ENCODE data around the gene SRGN. TPM values are rescaled to one million over a fixed set of nuclear protein-coding genes. Genes with fewer than 3 reads are reported as not detected.
A peak's percentile ranks its signal among the peaks of the same experiment; 100 is the strongest.
"Not testable (repeated sequence)": the region's sequence is repeated elsewhere in the genome, so short reads cannot be mapped to it uniquely, and the experiment has no call there.

SRGN gene
- total and polyA plus RNA-seq, 11 donors, result 28.8 to 214 (median 54.7) TPM

GRCh38 chr10:69125554-69125953 is 37.7 kb downstream of the SRGN start:
- Histone ChIP-seq H3K9me3 (no peaks in the 10 kb centered on the region), H3K4me3 (peak overlapping the region in 8 of 12 donors; percentile 71 to 99 (median 98)), H3K36me3 (no peaks in the 10 kb centered on the region), H3K27me3 (no peaks in the 10 kb centered on the region), H3K4me1 (peaks cover 0 to 53% (median 22%) of the 10 kb centered on the region in 12 donors), H3K27ac (peak overlapping the region in 3 of 12 donors; percentile 97)
- no peak for DNase-seq
- TF ChIP-seq POLR2A (IDR thresholded peaks at IDR 0.05), result no peak
- no peak for TF ChIP-seq CTCF (IDR thresholded peaks at IDR 0.05)
- no peak for ATAC-seq
- WGBS, 4 donors, result 69 to 82% (median 77%) methylated on average over 1 of the region's 1 CpG
- intact Hi-C loops (cut with DNase I), result loop anchor here in 1 of 10 donors (2.0 kb wide), 1 partner anchor 55 kb away; the partner anchor contains the start of gene SUPV3L1

GRCh38 chr10:69130251-69130650 is 42.3 kb downstream of the SRGN start:
- no peak for DNase-seq
- H3K27me3 ChIP-seq, result no peaks in the 10 kb centered on the region
- peaks cover 0 to 29% (median 22%) of the 10 kb centered on the region in 9 donors for H3K36me3 ChIP-seq
- ATAC-seq, result no peak
- H3K4me1 ChIP-seq, result peaks cover 0 to 50% (median 13%) of the 10 kb centered on the region in 12 donors
- no peaks in the 10 kb centered on the region for H3K9me3 ChIP-seq
- WGBS, 4 donors, result 36 to 47% (median 37%) methylated on average over 2 of the region's 2 CpGs
- no peak for TF ChIP-seq CTCF (IDR thresholded peaks at IDR 0.05)
- TF ChIP-seq POLR2A (IDR thresholded peaks at IDR 0.05), result no peak
- H3K27ac ChIP-seq, result no peak overlapping the region
- no peak overlapping the region for H3K4me3 ChIP-seq
- intact Hi-C loops (cut with DNase I), result no loop called here

GRCh38 chr10:69139961-69140360 is 52.1 kb downstream of the SRGN start:
- Histone ChIP-seq H3K27ac (no peak overlapping the region), H3K36me3 (peaks cover 0 to 40% (median 26%) of the 10 kb centered on the region in 9 donors), H3K4me1 (no peaks in the 10 kb centered on the region), H3K27me3 (no peaks in the 10 kb centered on the region), H3K9me3 (no peaks in the 10 kb centered on the region), H3K4me3 (no peak overlapping the region)
- ATAC-seq (no peak), DNase-seq (no peak)
- TF ChIP-seq CTCF (IDR thresholded peaks at IDR 0.05) (no peak), POLR2A (IDR thresholded peaks at IDR 0.05) (no peak)
- intact Hi-C loops (cut with DNase I), result no loop called here
- 93 to 97% (median 95%) methylated on average over 2 of the region's 2 CpGs for WGBS, 4 donors

- no peak overlapping the region for H3K27ac ChIP-seq
- TF ChIP-seq CTCF (IDR thresholded peaks at IDR 0.05) (no peak), POLR2A (IDR thresholded peaks at IDR 0.05) (no peak)
- no peak overlapping the region for H3K4me3 ChIP-seq
- ATAC-seq (no peak), DNase-seq (no peak)
- peaks cover 0 to under 1% (median 0%) of the 10 kb centered on the region in 12 donors for H3K4me1 ChIP-seq
- WGBS, 4 donors, result 70 to 87% (median 75%) methylated on average over 1 of the region's 1 CpG
- no peaks in the 10 kb centered on the region for H3K9me3 ChIP-seq
- intact Hi-C loops (cut with DNase I), result no loop called here
- no peaks in the 10 kb centered on the region for H3K27me3 ChIP-seq
- peaks cover 0 to 27% (median 17%) of the 10 kb centered on the region in 9 donors for H3K36me3 ChIP-seq
Observed at GRCh38 chr10:69141304-69141703, 53.4 kb downstream of the SRGN start.

- H3K9me3 ChIP-seq; H3K4me1 ChIP-seq; ATAC-seq; intact Hi-C loops (cut with DNase I); H3K27me3 ChIP-seq; DNase-seq; H3K4me3 ChIP-seq; H3K27ac ChIP-seq: not testable (repeated sequence)
- peaks cover 0 to 19% (median 9%) of the 10 kb centered on the region in 9 donors for H3K36me3 ChIP-seq
- 94 to 99% (median 97%) methylated on average over 3 of the region's 3 CpGs for WGBS, 4 donors
Observed at GRCh38 chr10:69142074-69142473, 54.2 kb downstream of the SRGN start.

All from heart left ventricle (tissue), 16 donors.